ENCODE data around the gene IGSF22.
"Not testable (repeated sequence)": the region's sequence is repeated elsewhere in the genome, so short reads cannot be mapped to it uniquely, and the experiment has no call there.

Gene IGSF22

GRCh38 chr11:18681949-18682348 lies 44.0 kb downstream of the IGSF22 start:
- DNase-seq = not testable (repeated sequence)

GRCh38 chr11:18677560-18677959 lies 48.4 kb downstream of the IGSF22 start:
- DNase-seq = no peak

GRCh38 chr11:18676803-18677202 lies 49.2 kb downstream of the IGSF22 start:
- no peak for DNase-seq

- DNase-seq = peak; percentile 28
Measured at GRCh38 chr11:18672209-18672608, 53.8 kb downstream of the IGSF22 start.

GRCh38 chr11:18671246-18671645 lies 54.7 kb downstream of the IGSF22 start:
- peak; percentile 26 for DNase-seq

- no peak for DNase-seq
Measured at GRCh38 chr11:18669711-18670110, 56.3 kb downstream of the IGSF22 start.

GRCh38 chr11:18669219-18669596 lies 56.8 kb downstream of the IGSF22 start:
- no peak for DNase-seq

GRCh38 chr11:18668131-18668530 lies 57.9 kb downstream of the IGSF22 start:
- DNase-seq = no peak

GRCh38 chr11:18665353-18665872 lies 60.6 kb downstream of the IGSF22 start:
- not testable (repeated sequence) for DNase-seq

- DNase-seq = no peak
Measured at GRCh38 chr11:18657673-18658072, 68.3 kb downstream of the IGSF22 start.

Data from activated naive CD4-positive, alpha-beta T cell treated with anti-CD3 and anti-CD28 coated beads, Interleukin-2, amount 50 U/mL, for 16 hours (primary cell).